ENCODE measurements around the gene CDC123. TPM values are rescaled to one million over a fixed set of nuclear protein-coding genes. Genes with fewer than 3 reads are reported as not detected.

CDC123 gene
- total RNA-seq, 1 donor from 2014 or later, result 30.4 TPM

DNA sequence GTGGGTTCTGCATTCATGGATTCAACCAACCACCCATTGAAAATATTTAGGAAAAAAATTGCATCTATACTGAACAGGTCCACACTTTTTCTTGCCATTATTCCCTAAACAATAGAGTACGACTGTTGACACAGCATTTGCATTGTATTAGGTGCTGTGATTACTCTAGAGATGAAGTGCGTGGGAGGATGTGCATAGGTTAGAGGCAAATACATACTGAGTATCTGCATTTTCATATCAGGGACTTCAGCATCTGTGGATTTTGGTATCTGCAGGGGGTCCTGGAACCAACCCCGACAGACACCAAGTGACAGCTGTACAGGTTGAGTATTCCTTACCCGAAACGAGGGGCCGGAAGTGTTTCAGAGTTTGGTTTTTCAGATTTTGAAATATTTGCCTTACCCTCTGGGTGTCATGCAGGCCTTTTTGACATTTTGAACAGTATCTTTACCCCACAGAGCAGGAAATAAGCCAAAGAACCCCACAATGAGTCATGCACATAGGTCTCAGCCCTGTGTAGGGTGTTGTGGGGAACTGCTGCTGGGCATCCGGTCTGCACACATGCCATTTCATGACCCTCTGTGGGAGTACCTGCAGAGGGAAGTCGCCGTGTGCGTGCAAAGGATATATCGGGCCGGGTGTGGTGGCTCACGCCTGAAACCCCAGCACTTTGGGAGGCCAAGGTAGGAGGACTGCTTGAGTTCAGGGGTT is 14.8 kb upstream of the CDC123 start:
- no peak overlapping the region for H3K4me3 ChIP-seq
- H3K36me3 ChIP-seq, result peaks cover 0 to 56% of the 10 kb centered on the region in 2 donors
- TF ChIP-seq, protein P1, sequence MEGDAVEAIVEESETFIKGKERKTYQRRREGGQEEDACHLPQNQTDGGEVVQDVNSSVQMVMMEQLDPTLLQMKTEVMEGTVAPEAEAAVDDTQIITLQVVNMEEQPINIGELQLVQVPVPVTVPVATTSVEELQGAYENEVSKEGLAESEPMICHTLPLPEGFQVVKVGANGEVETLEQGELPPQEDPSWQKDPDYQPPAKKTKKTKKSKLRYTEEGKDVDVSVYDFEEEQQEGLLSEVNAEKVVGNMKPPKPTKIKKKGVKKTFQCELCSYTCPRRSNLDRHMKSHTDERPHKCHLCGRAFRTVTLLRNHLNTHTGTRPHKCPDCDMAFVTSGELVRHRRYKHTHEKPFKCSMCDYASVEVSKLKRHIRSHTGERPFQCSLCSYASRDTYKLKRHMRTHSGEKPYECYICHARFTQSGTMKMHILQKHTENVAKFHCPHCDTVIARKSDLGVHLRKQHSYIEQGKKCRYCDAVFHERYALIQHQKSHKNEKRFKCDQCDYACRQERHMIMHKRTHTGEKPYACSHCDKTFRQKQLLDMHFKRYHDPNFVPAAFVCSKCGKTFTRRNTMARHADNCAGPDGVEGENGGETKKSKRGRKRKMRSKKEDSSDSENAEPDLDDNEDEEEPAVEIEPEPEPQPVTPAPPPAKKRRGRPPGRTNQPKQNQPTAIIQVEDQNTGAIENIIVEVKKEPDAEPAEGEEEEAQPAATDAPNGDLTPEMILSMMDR (IDR thresholded peaks at IDR 0.05), result no peak
- TF ChIP-seq POLR2A (IDR thresholded peaks at IDR 0.05), result no peak
- TF ChIP-seq POLR2AphosphoS5 (IDR thresholded peaks at IDR 0.05; ENCODE audit: insufficient read depth in 1 of 2, low read depth in 1 of 2), result no peak
- no peak for DNase-seq (ENCODE audit: extremely low spot score in 2 of 2)
- no peak overlapping the region for H3K27ac ChIP-seq
- intact Hi-C loops (cut with DNase I), result no loop called here
- H3K9me3 ChIP-seq, result no peaks in the 10 kb centered on the region
- H3K4me1 ChIP-seq, result no peaks in the 10 kb centered on the region
- H3K27me3 ChIP-seq, result no peaks in the 10 kb centered on the region

DNA sequence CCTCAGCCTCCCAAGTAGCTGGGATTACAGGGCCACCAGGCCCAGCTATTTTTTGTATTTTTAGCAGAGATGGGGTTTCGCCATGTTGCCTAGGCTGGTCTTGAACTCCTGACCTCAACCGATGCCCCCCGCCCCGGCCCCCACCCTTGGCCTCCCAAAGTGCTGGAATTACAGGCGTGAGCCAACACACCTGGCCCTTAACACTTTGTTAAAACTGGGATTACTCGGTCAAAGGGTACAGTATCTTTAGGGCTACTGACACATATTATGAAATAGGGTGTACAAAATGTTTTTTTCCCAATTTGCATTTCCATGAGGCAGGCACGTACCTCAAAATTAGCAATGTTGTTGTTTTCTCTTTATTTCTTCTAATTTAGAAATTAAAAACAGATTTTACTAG is 11.8 kb upstream of the CDC123 start:
- no peaks in the 10 kb centered on the region for H3K4me1 ChIP-seq
- H3K9me3 ChIP-seq, result no peaks in the 10 kb centered on the region
- no peak overlapping the region for H3K4me3 ChIP-seq
- no peak for DNase-seq (ENCODE audit: extremely low spot score in 2 of 2)
- TF ChIP-seq POLR2AphosphoS5 (IDR thresholded peaks at IDR 0.05; ENCODE audit: insufficient read depth in 1 of 2, low read depth in 1 of 2), result no peak
- TF ChIP-seq, protein P1 (IDR thresholded peaks at IDR 0.05), result no peak
- no peak for TF ChIP-seq POLR2A (IDR thresholded peaks at IDR 0.05)
- H3K27ac ChIP-seq, result no peak overlapping the region
- peaks cover 0 to 33% of the 10 kb centered on the region in 2 donors for H3K36me3 ChIP-seq
- intact Hi-C loops (cut with DNase I), result no loop called here
- no peaks in the 10 kb centered on the region for H3K27me3 ChIP-seq

DNA sequence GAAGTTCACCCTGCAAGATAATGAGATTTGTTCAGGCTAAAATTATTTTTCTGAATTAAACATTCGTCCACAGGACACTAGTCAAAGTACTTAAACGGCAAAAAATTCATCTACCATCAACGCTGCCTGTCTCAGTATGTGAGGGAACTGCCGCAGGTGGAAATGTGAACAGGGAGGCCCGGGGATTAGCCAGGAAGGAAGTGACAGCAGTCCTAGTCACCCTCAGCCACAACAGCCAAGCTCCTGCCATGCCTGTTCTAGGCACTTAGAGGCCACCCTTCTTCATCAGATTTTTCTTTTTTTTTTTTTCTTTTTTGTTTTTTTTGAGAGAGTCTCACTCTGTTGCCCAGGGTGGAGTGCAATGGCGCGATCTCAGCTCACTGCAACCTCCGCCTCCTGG is 9.7 kb upstream of the CDC123 start:
- peaks cover 0 to 30% of the 10 kb centered on the region in 2 donors for H3K36me3 ChIP-seq
- no peak for DNase-seq (ENCODE audit: extremely low spot score in 2 of 2)
- H3K27ac ChIP-seq, result no peak overlapping the region
- no peaks in the 10 kb centered on the region for H3K27me3 ChIP-seq
- H3K4me3 ChIP-seq, result no peak overlapping the region
- TF ChIP-seq POLR2A (IDR thresholded peaks at IDR 0.05) (no peak), POLR2AphosphoS5 (IDR thresholded peaks at IDR 0.05; ENCODE audit: insufficient read depth in 1 of 2, low read depth in 1 of 2) (no peak)
- TF ChIP-seq, protein P1 (IDR thresholded peaks at IDR 0.05), result no peak
- no peaks in the 10 kb centered on the region for H3K9me3 ChIP-seq
- H3K4me1 ChIP-seq, result no peaks in the 10 kb centered on the region
- intact Hi-C loops (cut with DNase I), result no loop called here

DNA sequence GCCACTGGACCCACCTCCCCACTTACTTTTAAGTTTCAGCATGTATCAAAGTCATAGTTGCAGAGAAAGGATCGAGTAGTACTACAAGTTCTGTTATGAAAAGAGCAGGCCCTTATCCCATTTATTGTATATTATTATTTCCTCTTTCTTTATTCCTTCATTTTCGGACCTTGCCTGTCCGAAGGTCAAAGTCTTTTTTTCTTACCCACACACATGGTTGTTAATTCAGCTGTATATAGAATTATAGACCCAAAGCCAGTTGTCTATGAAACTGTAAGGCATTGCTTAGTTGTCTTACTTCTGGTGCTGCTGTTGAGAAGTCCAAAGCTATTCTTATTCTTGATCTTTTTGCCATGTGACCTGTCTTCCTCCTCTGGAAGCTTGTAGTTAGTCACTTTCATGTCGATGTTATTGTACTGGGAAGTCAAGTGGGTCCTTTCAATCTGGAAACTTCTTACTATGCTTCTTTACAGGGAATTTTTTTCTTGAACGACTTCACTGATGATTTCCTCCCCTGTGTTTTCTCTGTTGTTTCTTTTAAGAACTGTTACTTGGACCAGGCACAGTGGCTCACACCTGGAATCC is 8.6 kb upstream of the CDC123 start:
- H3K9me3 ChIP-seq, result no peaks in the 10 kb centered on the region
- no peak overlapping the region for H3K4me3 ChIP-seq
- no peak for DNase-seq (ENCODE audit: extremely low spot score in 2 of 2)
- H3K36me3 ChIP-seq, result peaks cover 0 to 22% of the 10 kb centered on the region in 2 donors
- intact Hi-C loops (cut with DNase I), result no loop called here
- H3K27me3 ChIP-seq, result no peaks in the 10 kb centered on the region
- H3K27ac ChIP-seq, result no peak overlapping the region
- H3K4me1 ChIP-seq, result no peaks in the 10 kb centered on the region
- TF ChIP-seq POLR2A (IDR thresholded peaks at IDR 0.05) (no peak), POLR2AphosphoS5 (IDR thresholded peaks at IDR 0.05; ENCODE audit: insufficient read depth in 1 of 2, low read depth in 1 of 2) (no peak)
- TF ChIP-seq, protein P1 (IDR thresholded peaks at IDR 0.05), result no peak

DNA sequence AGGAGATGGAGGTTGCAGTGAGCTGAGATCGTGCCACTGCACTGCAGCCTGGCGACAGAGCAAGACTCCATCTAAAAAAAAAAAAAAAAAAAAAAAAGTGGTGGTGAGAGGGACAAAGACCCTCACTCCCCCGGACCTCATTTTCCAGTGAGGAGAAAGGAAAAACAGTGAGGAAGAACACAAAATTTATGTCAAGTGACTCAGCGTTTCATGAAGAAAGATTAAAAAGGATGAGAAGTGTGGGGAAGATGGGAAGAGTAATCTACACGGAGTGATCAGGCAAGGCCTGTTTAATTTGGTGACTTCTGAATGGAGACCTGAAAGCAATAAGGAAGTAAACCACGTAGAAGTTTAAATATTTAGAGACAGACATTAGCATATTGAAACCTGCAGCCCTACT is 7.3 kb upstream of the CDC123 start:
- Histone ChIP-seq H3K9me3 (no peaks in the 10 kb centered on the region), H3K4me1 (peaks cover 8% of the 10 kb centered on the region), H3K27me3 (no peaks in the 10 kb centered on the region), H3K4me3 (no peak overlapping the region), H3K36me3 (peaks cover 0 to 22% of the 10 kb centered on the region in 2 donors), H3K27ac (no peak overlapping the region)
- no peak for DNase-seq (ENCODE audit: extremely low spot score in 2 of 2)
- TF ChIP-seq POLR2AphosphoS5 (IDR thresholded peaks at IDR 0.05; ENCODE audit: insufficient read depth in 1 of 2, low read depth in 1 of 2), result no peak
- TF ChIP-seq, protein P1 (IDR thresholded peaks at IDR 0.05), result no peak
- TF ChIP-seq POLR2A (IDR thresholded peaks at IDR 0.05), result no peak
- intact Hi-C loops (cut with DNase I), result no loop called here

Data from vagina (tissue), 2 donors.